MM.1S (cell line): Measurements from ENCODE around the gene ACADVL.

Experiments used
- DNase-seq: peaks from one replicate; pipeline ENCODE4 v3.0.0-alpha.2; 2015
- H2AFZ ChIP-seq: fragments of 300-600 bp; sonication (generic); 2 replicates; pipeline ENCODE4 v1.6.0; 2016; ENCODE audit warnings: antibody characterized with exemption, low read length
- H3F3A ChIP-seq: fragments of 300-600 bp; sonication (generic); 2 replicates; pipeline ENCODE4 v1.6.1; 2016; ENCODE audit warnings: mild to moderate bottlenecking, antibody characterized with exemption, low read length, moderate library complexity, mixed read lengths; ENCODE audit not compliant: insufficient read depth
- H3K27ac ChIP-seq: fragments of 300-600 bp; sonication (generic); 2 replicates; pipeline ENCODE4 v1.5.1; 2016; ENCODE audit warnings: mild to moderate bottlenecking, low read length
- H3K27me3 ChIP-seq: fragments of 300-600 bp; sonication (generic); replicated peaks from 2 replicates; pipeline ENCODE4 v1.6.0; 2016; ENCODE audit warnings: low read length; ENCODE audit not compliant: insufficient read depth
- H3K36me3 ChIP-seq: fragments of 300-600 bp; sonication (generic); replicated peaks from 2 replicates; pipeline ENCODE4 v1.6.1; 2016; ENCODE audit warnings: mild to moderate bottlenecking, low read length, mixed read lengths; ENCODE audit not compliant: insufficient read depth
- H3K4me1 ChIP-seq: fragments of 300-600 bp; sonication (generic); 2 replicates; pipeline ENCODE4 v1.6.1; 2016; ENCODE audit warnings: low read length, mixed read lengths
- H3K4me2 ChIP-seq: fragments of 300-600 bp; sonication (generic); 2 replicates; pipeline ENCODE4 v1.6.0; 2016; ENCODE audit warnings: low read depth, low read length
- H3K4me3 ChIP-seq: fragments of 300-600 bp; sonication (generic); 2 replicates; pipeline ENCODE4 v1.5.1; 2016; ENCODE audit warnings: low read length, mixed read lengths
- H3K79me2 ChIP-seq: fragments of 300-600 bp; sonication (generic); 2 replicates; pipeline ENCODE4 v1.6.1; 2016; ENCODE audit warnings: mixed run types, low read length, mixed read lengths
- H3K9ac ChIP-seq: fragments of 300-600 bp; sonication (generic); 2 replicates; pipeline ENCODE4 v1.6.1; 2016; ENCODE audit warnings: low read length, mixed read lengths
- H3K9me2 ChIP-seq: fragments of 300-600 bp; sonication (generic); replicated peaks from 2 replicates; pipeline ENCODE4 v1.6.1; 2016; ENCODE audit warnings: mild to moderate bottlenecking, low read length, mixed read lengths; ENCODE audit not compliant: insufficient read depth
- H3K9me3 ChIP-seq: fragments of 300-600 bp; sonication (generic); replicated peaks from 2 replicates; pipeline ENCODE4 v1.6.1; 2016; ENCODE audit warnings: mild to moderate bottlenecking, low read length, mixed read lengths; ENCODE audit not compliant: insufficient read depth
- H4K20me1 ChIP-seq: fragments of 300-600 bp; sonication (generic); 2 replicates; pipeline ENCODE4 v1.6.1; 2016; ENCODE audit warnings: mild to moderate bottlenecking, low read length, moderate library complexity, mixed read lengths; ENCODE audit not compliant: insufficient read depth
- EZH2 ChIP-seq: fragments of 300-600 bp; sonication (generic); optimal IDR thresholded peaks from 2 replicates; pipeline ENCODE3; 2017; ENCODE audit warnings: low read depth, mild to moderate bottlenecking, antibody characterized with exemption, low read length, mixed read lengths
- EZH2phosphoT487 ChIP-seq: fragments of 300-600 bp; sonication (generic); IDR thresholded peaks from 2 replicates; pipeline ENCODE4 v1.6.1; 2018; ENCODE audit warnings: antibody characterized with exemption, low read length
- TF ChIP-seq, protein P1 (sequence below): fragments of 300-600 bp; sonication (generic); IDR thresholded peaks from 2 replicates; pipeline ENCODE4 v1.5.1; 2016; ENCODE audit warnings: antibody characterized with exemption, low read length, mixed read lengths

Gene ACADVL

DNA sequence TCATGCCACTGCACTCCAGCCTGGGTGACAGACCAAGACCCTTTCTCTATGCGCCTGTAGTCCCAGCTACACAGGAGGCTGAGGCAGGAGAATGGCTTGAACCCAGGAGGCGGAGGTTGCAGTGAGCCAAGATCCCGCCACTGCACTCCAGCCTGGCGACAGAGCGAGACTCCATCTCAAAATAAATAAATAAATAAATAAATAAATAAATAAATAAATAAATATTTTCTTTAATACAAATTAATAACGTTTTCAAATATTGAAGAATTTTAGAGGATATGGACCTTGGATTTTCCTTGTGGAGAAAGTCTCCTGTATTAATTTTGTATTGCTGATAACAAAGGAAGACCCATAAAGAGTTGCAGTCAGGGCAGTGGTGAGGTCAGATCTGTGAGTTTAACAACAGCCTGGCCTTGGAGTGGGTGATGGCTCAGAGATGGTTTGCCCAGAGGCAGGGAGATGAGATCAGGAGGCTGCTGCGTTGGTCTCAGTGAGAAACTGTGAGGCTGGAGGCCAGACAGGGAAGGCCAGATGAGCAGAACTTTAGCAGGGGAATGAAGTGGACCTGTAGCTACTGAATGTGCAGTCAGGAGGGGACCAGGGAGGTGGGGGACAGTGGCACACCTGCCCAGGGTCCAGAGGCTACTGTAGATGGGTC, 36.2 kb upstream of the ACADVL start:
- H3K9me2 ChIP-seq: no peaks in the 10 kb centered on the region
- H3K4me1 ChIP-seq: no peaks in the 10 kb centered on the region
- H3F3A ChIP-seq: no peaks in the 10 kb centered on the region
- no peak overlapping the region for H3K4me3 ChIP-seq
- no peak overlapping the region for H2AFZ ChIP-seq
- no peak for DNase-seq
- H3K27ac ChIP-seq: no peak overlapping the region
- H3K9me3 ChIP-seq: no peaks in the 10 kb centered on the region
- no peaks in the 10 kb centered on the region for H4K20me1 ChIP-seq
- no peaks in the 10 kb centered on the region for H3K79me2 ChIP-seq
- H3K27me3 ChIP-seq: peaks cover 58% of the 10 kb centered on the region
- TF ChIP-seq EZH2phosphoT487: no peak
- TF ChIP-seq, protein P1, sequence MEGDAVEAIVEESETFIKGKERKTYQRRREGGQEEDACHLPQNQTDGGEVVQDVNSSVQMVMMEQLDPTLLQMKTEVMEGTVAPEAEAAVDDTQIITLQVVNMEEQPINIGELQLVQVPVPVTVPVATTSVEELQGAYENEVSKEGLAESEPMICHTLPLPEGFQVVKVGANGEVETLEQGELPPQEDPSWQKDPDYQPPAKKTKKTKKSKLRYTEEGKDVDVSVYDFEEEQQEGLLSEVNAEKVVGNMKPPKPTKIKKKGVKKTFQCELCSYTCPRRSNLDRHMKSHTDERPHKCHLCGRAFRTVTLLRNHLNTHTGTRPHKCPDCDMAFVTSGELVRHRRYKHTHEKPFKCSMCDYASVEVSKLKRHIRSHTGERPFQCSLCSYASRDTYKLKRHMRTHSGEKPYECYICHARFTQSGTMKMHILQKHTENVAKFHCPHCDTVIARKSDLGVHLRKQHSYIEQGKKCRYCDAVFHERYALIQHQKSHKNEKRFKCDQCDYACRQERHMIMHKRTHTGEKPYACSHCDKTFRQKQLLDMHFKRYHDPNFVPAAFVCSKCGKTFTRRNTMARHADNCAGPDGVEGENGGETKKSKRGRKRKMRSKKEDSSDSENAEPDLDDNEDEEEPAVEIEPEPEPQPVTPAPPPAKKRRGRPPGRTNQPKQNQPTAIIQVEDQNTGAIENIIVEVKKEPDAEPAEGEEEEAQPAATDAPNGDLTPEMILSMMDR: no peak
- no peak for TF ChIP-seq EZH2
- no peaks in the 10 kb centered on the region for H3K36me3 ChIP-seq
- H3K9ac ChIP-seq: no peak overlapping the region
- H3K4me2 ChIP-seq: no peak overlapping the region

GRCh38 chr17:7184091-7184488, 35.6 kb upstream of the ACADVL start:
- Histone ChIP-seq H3F3A (no peaks in the 10 kb centered on the region), H3K9me3 (no peaks in the 10 kb centered on the region), H3K4me2 (no peak overlapping the region), H3K27ac (no peak overlapping the region), H3K9me2 (no peaks in the 10 kb centered on the region), H3K4me1 (no peaks in the 10 kb centered on the region), H3K79me2 (no peaks in the 10 kb centered on the region), H3K36me3 (no peaks in the 10 kb centered on the region), H3K4me3 (no peak overlapping the region), H2AFZ (no peak overlapping the region), H3K27me3 (peaks cover 54% of the 10 kb centered on the region), H4K20me1 (no peaks in the 10 kb centered on the region), H3K9ac (no peak overlapping the region)
- no peak for DNase-seq
- no peak for TF ChIP-seq EZH2
- TF ChIP-seq, protein P1: no peak
- TF ChIP-seq EZH2phosphoT487: no peak

DNA sequence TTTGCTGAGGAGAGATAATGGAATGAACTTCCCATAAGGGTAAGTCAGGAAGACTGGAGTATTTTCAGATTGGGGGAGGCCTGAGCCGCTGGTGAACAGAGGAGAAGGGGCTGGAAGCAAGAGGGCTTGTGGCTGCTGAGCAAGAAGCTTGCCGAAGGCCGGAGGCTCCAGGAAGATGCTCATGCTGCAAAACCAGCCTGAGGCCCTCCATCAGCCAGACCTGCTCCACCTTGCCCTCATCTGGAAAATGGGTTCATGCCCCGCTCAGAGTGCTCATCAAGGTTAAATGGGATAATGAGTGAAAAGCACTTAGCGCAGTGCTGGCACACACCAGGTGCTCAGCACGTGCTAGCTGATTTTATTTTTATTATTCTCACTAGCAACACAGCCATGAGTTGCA, 35.1 kb upstream of the ACADVL start:
- Histone ChIP-seq H2AFZ (no peak overlapping the region), H3K4me3 (no peak overlapping the region), H3K4me2 (no peak overlapping the region), H3K9ac (no peak overlapping the region), H3K9me2 (no peaks in the 10 kb centered on the region), H3K36me3 (no peaks in the 10 kb centered on the region), H4K20me1 (no peaks in the 10 kb centered on the region), H3K79me2 (no peaks in the 10 kb centered on the region), H3K27me3 (peaks cover 49% of the 10 kb centered on the region), H3K9me3 (no peaks in the 10 kb centered on the region), H3K27ac (no peak overlapping the region), H3F3A (no peaks in the 10 kb centered on the region), H3K4me1 (no peaks in the 10 kb centered on the region)
- TF ChIP-seq, protein P1: no peak
- no peak for TF ChIP-seq EZH2phosphoT487
- DNase-seq: no peak
